ENCODE measurements around the gene PDCL3. TPM values are rescaled to one million over a fixed set of nuclear protein-coding genes. Genes with fewer than 3 reads are reported as not detected.

PDCL3 gene
- total RNA-seq, 6 donors from 2014 or later = 6.3 to 21.7 (median 15.0) TPM

GRCh38 chr2:100529900-100530299, 32.9 kb upstream of the PDCL3 start:
- Histone ChIP-seq H3K36me3 (no peaks in the 10 kb centered on the region), H3K4me1 (no peaks in the 10 kb centered on the region), H3K27ac (no peak overlapping the region), H3K9me3 (no peaks in the 10 kb centered on the region), H3K27me3 (no peaks in the 10 kb centered on the region), H3K4me3 (no peak overlapping the region)
- WGBS, 2 donors = 72 to 95% methylated on average over 3 to 6 of the region's 6 CpGs
- no peak for DNase-seq
- TF ChIP-seq EP300 (IDR thresholded peaks at IDR 0.05) = no peak
- TF ChIP-seq POLR2AphosphoS5 (IDR thresholded peaks at IDR 0.05) = no peak
- TF ChIP-seq, protein P1, sequence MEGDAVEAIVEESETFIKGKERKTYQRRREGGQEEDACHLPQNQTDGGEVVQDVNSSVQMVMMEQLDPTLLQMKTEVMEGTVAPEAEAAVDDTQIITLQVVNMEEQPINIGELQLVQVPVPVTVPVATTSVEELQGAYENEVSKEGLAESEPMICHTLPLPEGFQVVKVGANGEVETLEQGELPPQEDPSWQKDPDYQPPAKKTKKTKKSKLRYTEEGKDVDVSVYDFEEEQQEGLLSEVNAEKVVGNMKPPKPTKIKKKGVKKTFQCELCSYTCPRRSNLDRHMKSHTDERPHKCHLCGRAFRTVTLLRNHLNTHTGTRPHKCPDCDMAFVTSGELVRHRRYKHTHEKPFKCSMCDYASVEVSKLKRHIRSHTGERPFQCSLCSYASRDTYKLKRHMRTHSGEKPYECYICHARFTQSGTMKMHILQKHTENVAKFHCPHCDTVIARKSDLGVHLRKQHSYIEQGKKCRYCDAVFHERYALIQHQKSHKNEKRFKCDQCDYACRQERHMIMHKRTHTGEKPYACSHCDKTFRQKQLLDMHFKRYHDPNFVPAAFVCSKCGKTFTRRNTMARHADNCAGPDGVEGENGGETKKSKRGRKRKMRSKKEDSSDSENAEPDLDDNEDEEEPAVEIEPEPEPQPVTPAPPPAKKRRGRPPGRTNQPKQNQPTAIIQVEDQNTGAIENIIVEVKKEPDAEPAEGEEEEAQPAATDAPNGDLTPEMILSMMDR (IDR thresholded peaks at IDR 0.05) = no peak
- no peak for TF ChIP-seq POLR2A (IDR thresholded peaks at IDR 0.05)
- no peak for ATAC-seq (ENCODE audit: low FRiP score in 2 of 2)

DNA sequence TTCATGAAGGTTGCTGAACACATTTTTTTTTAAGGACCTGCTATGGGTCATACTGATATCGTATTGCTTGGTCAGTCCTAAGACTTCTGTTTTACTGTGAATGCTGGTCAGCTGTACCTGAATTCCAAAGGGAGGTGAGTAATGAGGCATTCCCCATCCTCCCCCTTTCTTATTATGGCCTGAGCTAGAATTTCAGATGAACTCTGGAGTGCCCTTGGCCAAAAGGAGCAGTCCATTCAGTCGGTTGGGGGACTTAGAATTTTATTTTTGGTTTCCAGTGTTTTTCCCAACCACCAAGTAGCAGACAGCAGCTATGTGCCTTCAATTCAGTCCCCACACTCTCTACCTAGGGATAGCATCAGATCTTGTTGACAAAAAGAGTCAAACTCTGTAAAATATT, 26.9 kb upstream of the PDCL3 start:
- no peaks in the 10 kb centered on the region for H3K9me3 ChIP-seq
- ATAC-seq (ENCODE audit: low FRiP score in 2 of 2) (no peak), DNase-seq (no peak)
- H3K4me3 ChIP-seq = no peak overlapping the region
- H3K36me3 ChIP-seq = no peaks in the 10 kb centered on the region
- no peaks in the 10 kb centered on the region for H3K4me1 ChIP-seq
- H3K27me3 ChIP-seq = no peaks in the 10 kb centered on the region
- no peak overlapping the region for H3K27ac ChIP-seq
- TF ChIP-seq, protein P1 (IDR thresholded peaks at IDR 0.05) = no peak
- no peak for TF ChIP-seq EP300 (IDR thresholded peaks at IDR 0.05)
- no peak for TF ChIP-seq POLR2AphosphoS5 (IDR thresholded peaks at IDR 0.05)
- no peak for TF ChIP-seq POLR2A (IDR thresholded peaks at IDR 0.05)
- 79 to 85% methylated on average over 2 of the region's 2 CpGs for WGBS, 2 donors

GRCh38 chr2:100537918-100538317, 24.9 kb upstream of the PDCL3 start:
- no peaks in the 10 kb centered on the region for H3K4me1 ChIP-seq
- ATAC-seq (ENCODE audit: low FRiP score in 2 of 2) = no peak
- no peak overlapping the region for H3K4me3 ChIP-seq
- 72 to 77% methylated on average over 9 of the region's 9 CpGs for WGBS, 2 donors
- no peak overlapping the region for H3K27ac ChIP-seq
- H3K36me3 ChIP-seq = no peaks in the 10 kb centered on the region
- H3K9me3 ChIP-seq = no peaks in the 10 kb centered on the region
- no peak for TF ChIP-seq POLR2AphosphoS5 (IDR thresholded peaks at IDR 0.05)
- TF ChIP-seq, protein P1 (IDR thresholded peaks at IDR 0.05) = no peak
- TF ChIP-seq POLR2A (IDR thresholded peaks at IDR 0.05) = no peak
- no peak for TF ChIP-seq EP300 (IDR thresholded peaks at IDR 0.05)
- no peak for DNase-seq
- no peaks in the 10 kb centered on the region for H3K27me3 ChIP-seq

GRCh38 chr2:100539221-100539620, 23.6 kb upstream of the PDCL3 start:
- no peak for TF ChIP-seq POLR2A (IDR thresholded peaks at IDR 0.05)
- TF ChIP-seq, protein P1 (IDR thresholded peaks at IDR 0.05) = no peak
- TF ChIP-seq EP300 (IDR thresholded peaks at IDR 0.05) = no peak
- TF ChIP-seq POLR2AphosphoS5 (IDR thresholded peaks at IDR 0.05) = no peak
- Histone ChIP-seq H3K4me3 (no peak overlapping the region), H3K4me1 (no peaks in the 10 kb centered on the region), H3K27me3 (no peaks in the 10 kb centered on the region), H3K36me3 (no peaks in the 10 kb centered on the region), H3K27ac (no peak overlapping the region), H3K9me3 (no peaks in the 10 kb centered on the region)
- whole genome bisulfite sequencing, 2 donors = 45 to 58% methylated on average over 1 of the region's 1 CpG
- ATAC-seq (ENCODE audit: low FRiP score in 2 of 2) = no peak
- no peak for DNase-seq

- no peaks in the 10 kb centered on the region for H3K27me3 ChIP-seq
- no peak overlapping the region for H3K4me3 ChIP-seq
- no peaks in the 10 kb centered on the region for H3K9me3 ChIP-seq
- WGBS, 2 donors = 54 to 73% methylated on average over 3 of the region's 3 CpGs
- H3K27ac ChIP-seq = no peak overlapping the region
- H3K36me3 ChIP-seq = no peaks in the 10 kb centered on the region
- TF ChIP-seq POLR2A (IDR thresholded peaks at IDR 0.05) (no peak), POLR2AphosphoS5 (IDR thresholded peaks at IDR 0.05) (no peak), EP300 (IDR thresholded peaks at IDR 0.05) (no peak)
- TF ChIP-seq, protein P1 (IDR thresholded peaks at IDR 0.05) = no peak
- ATAC-seq (ENCODE audit: low FRiP score in 2 of 2) = no peak
- no peaks in the 10 kb centered on the region for H3K4me1 ChIP-seq
- no peak for DNase-seq
Measured at GRCh38 chr2:100541404-100541803, 21.4 kb upstream of the PDCL3 start.

All from upper lobe of left lung (tissue), 6 donors.